ENCODE data around the gene NUP153.

Gene NUP153

GRCh38 chr6:17600527-17601385 is 106.0 kb downstream of the NUP153 start:
- Histone ChIP-seq H3K27ac (ENCODE audit: low read depth, low read length) (peak overlapping the region; percentile 61), H3K9me2 (replicated peaks; ENCODE audit: control insufficient read depth, low read length) (no peaks in the 10 kb centered on the region), H3F3A (ENCODE audit: control insufficient read depth, insufficient read depth) (peaks cover 10% of the 10 kb centered on the region), H3K27me3 (ENCODE audit: control insufficient read depth, low read length) (no peaks in the 10 kb centered on the region), H3K9me3 (ENCODE audit: control insufficient read depth, insufficient read depth, low read length) (no peaks in the 10 kb centered on the region), H3K4me2 (ENCODE audit: low read length) (peak overlapping the region; percentile 88), H3K4me3 (ENCODE audit: low read length) (peak overlapping the region; percentile 80), H3K36me3 (ENCODE audit: control insufficient read depth, low read length) (peaks cover 8% of the 10 kb centered on the region), H3K79me2 (ENCODE audit: control insufficient read depth, low read length) (peaks cover 19% of the 10 kb centered on the region), H3K4me1 (ENCODE audit: control insufficient read depth, low read length) (peaks cover 26% of the 10 kb centered on the region), H4K20me1 (ENCODE audit: control insufficient read depth, insufficient read depth, low read depth, low read length) (no peaks in the 10 kb centered on the region)
- no peak for TF ChIP-seq EZH2phosphoT487 (IDR thresholded peaks at IDR 0.05; ENCODE audit: borderline replicate concordance, low read length)
- TF ChIP-seq, protein P1, sequence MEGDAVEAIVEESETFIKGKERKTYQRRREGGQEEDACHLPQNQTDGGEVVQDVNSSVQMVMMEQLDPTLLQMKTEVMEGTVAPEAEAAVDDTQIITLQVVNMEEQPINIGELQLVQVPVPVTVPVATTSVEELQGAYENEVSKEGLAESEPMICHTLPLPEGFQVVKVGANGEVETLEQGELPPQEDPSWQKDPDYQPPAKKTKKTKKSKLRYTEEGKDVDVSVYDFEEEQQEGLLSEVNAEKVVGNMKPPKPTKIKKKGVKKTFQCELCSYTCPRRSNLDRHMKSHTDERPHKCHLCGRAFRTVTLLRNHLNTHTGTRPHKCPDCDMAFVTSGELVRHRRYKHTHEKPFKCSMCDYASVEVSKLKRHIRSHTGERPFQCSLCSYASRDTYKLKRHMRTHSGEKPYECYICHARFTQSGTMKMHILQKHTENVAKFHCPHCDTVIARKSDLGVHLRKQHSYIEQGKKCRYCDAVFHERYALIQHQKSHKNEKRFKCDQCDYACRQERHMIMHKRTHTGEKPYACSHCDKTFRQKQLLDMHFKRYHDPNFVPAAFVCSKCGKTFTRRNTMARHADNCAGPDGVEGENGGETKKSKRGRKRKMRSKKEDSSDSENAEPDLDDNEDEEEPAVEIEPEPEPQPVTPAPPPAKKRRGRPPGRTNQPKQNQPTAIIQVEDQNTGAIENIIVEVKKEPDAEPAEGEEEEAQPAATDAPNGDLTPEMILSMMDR (IDR thresholded peaks at IDR 0.05; ENCODE audit: low read depth, low read length, poor library complexity, severe bottlenecking) = no peak

DNA sequence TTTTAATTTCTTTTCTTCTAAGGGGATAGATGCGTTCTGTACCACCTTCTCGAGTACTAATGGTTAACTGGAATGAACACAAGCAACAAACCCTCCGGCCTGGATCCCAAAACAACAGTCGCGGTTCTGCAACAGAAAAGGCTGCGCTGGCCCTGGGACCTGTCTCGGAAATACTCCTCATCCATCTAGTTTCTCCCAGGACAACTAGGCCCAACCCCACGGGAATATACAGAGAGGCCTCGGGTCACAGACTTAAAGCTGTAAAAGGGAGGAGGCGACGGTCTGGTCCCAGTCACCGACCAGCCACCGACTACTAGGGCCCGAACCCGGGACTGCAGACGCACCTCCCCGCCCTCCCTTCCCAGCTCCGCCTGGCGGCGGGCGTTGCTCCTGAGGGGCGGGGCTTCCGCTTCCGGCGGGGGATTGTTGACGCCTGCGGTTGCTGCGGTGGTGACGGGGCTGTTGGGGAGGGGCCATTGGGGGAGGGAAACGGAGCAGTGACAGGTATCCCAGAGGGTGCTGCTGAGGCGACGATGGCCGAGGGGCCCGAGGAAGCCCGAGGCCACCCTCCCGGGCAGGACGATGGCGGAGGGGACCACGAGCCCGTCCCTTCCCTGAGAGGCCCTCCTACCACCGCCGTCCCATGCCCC is 106.7 kb downstream of the NUP153 start, which contains the start of gene FAM8A1:
TSS of gene FAM8A1 (plus strand) at position 426 of the 650 bp plus-strand sequence. CDS start at position 534, 108 bp downstream.
- Histone ChIP-seq H3K9me2 (replicated peaks; ENCODE audit: control insufficient read depth, low read length) (no peaks in the 10 kb centered on the region), H3K4me1 (ENCODE audit: control insufficient read depth, low read length) (peaks cover 24% of the 10 kb centered on the region), H3F3A (ENCODE audit: control insufficient read depth, insufficient read depth) (peaks cover 5% of the 10 kb centered on the region; the same call in 1 of the 2 replicates), H3K36me3 (ENCODE audit: control insufficient read depth, low read length) (peaks cover 8% of the 10 kb centered on the region), H3K79me2 (ENCODE audit: control insufficient read depth, low read length) (peaks cover 19% of the 10 kb centered on the region), H3K4me2 (ENCODE audit: low read length) (peak within 1 kb of the TSS; percentile 88), H3K27ac (ENCODE audit: low read depth, low read length) (peak within 1 kb of the TSS; percentile 61), H3K27me3 (ENCODE audit: control insufficient read depth, low read length) (no peaks in the 10 kb centered on the region), H3K4me3 (ENCODE audit: low read length) (peak within 1 kb of the TSS; percentile 80), H4K20me1 (ENCODE audit: control insufficient read depth, insufficient read depth, low read depth, low read length) (no peaks in the 10 kb centered on the region), H3K9me3 (ENCODE audit: control insufficient read depth, insufficient read depth, low read length) (no peaks in the 10 kb centered on the region)
- TF ChIP-seq EZH2phosphoT487 (IDR thresholded peaks at IDR 0.05; ENCODE audit: borderline replicate concordance, low read length) = no peak
- TF ChIP-seq, protein P1 (IDR thresholded peaks at IDR 0.05; ENCODE audit: low read depth, low read length, poor library complexity, severe bottlenecking) = peak; percentile 18

DNA sequence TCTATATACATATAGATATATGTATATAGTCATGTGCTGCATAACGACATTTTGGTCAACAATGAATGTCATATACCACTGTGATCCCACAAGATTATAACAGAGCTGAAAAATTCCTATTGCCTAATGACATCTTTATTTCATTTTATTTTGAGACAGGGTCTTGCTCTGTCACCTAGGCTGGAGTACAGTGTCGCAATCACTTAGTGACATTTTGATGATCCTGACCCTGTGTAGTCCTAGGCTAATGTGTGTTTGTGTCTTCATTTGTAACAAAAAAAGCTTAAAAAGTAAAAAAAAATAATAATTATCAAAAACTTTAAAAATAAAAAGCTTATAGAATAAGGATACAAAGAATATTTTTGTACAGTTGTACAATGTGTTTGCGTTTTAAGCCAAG is 110.6 kb downstream of the NUP153 start:
- H3K79me2 ChIP-seq (ENCODE audit: control insufficient read depth, low read length) = peaks cover 5% of the 10 kb centered on the region
- no peak overlapping the region for H3K4me3 ChIP-seq (ENCODE audit: low read length)
- no peaks in the 10 kb centered on the region for H3F3A ChIP-seq (ENCODE audit: control insufficient read depth, insufficient read depth)
- TF ChIP-seq, protein P1 (IDR thresholded peaks at IDR 0.05; ENCODE audit: low read depth, low read length, poor library complexity, severe bottlenecking) = no peak
- no peak for TF ChIP-seq EZH2phosphoT487 (IDR thresholded peaks at IDR 0.05; ENCODE audit: borderline replicate concordance, low read length)
- H3K4me1 ChIP-seq (ENCODE audit: control insufficient read depth, low read length) = peaks cover 8% of the 10 kb centered on the region
- H3K27ac ChIP-seq (ENCODE audit: low read depth, low read length) = no peak overlapping the region
- H3K9me3 ChIP-seq (ENCODE audit: control insufficient read depth, insufficient read depth, low read length) = no peaks in the 10 kb centered on the region
- H3K27me3 ChIP-seq (ENCODE audit: control insufficient read depth, low read length) = no peaks in the 10 kb centered on the region
- no peaks in the 10 kb centered on the region for H3K9me2 ChIP-seq (replicated peaks; ENCODE audit: control insufficient read depth, low read length)
- no peak overlapping the region for H3K4me2 ChIP-seq (ENCODE audit: low read length)
- no peaks in the 10 kb centered on the region for H4K20me1 ChIP-seq (ENCODE audit: control insufficient read depth, insufficient read depth, low read depth, low read length)
- no peaks in the 10 kb centered on the region for H3K36me3 ChIP-seq (ENCODE audit: control insufficient read depth, low read length)

Data from DOHH2 (cell line).